Stimulated activated CD8-positive, alpha-beta memory T cell treated with anti-CD3 and anti-CD28 coated beads, Interleukin-15, amount 100 ng/mL, for 48 hours (primary cell): ENCODE results near the gene ST3GAL4.

Experiments
- DNase-seq, 2 donors: peaks; one replicate each; pipeline ENCODE4 v3.0.0-alpha.2; 2020; ENCODE audit warnings: low read depth in 2 of 2

ST3GAL4 gene

GRCh38 chr11:126424471-126425039, 69.1 kb downstream of the ST3GAL4 start:
- DNase-seq = no peak

- no peak for DNase-seq
Observed at GRCh38 chr11:126426106-126426505, 70.6 kb downstream of the ST3GAL4 start.

- DNase-seq = no peak
Observed at GRCh38 chr11:126426820-126427749, 71.6 kb downstream of the ST3GAL4 start.

GRCh38 chr11:126430581-126431335, 75.3 kb downstream of the ST3GAL4 start:
- DNase-seq = no peak

GRCh38 chr11:126431401-126432064, 76.0 kb downstream of the ST3GAL4 start:
- DNase-seq = no peak

GRCh38 chr11:126432065-126432461, 76.6 kb downstream of the ST3GAL4 start:
- DNase-seq = no peak

GRCh38 chr11:126432525-126432924, 77.0 kb downstream of the ST3GAL4 start:
- no peak for DNase-seq

- DNase-seq = no peak
Observed at GRCh38 chr11:126433244-126433846, 77.9 kb downstream of the ST3GAL4 start.

- DNase-seq = no peak
Observed at GRCh38 chr11:126433989-126434949, 78.8 kb downstream of the ST3GAL4 start.

GRCh38 chr11:126434950-126435335, 79.5 kb downstream of the ST3GAL4 start:
- DNase-seq = no peak

- DNase-seq = no peak
Observed at GRCh38 chr11:126436209-126436755, 80.8 kb downstream of the ST3GAL4 start.

- no peak for DNase-seq
Observed at GRCh38 chr11:126437731-126438130, 82.2 kb downstream of the ST3GAL4 start.

- DNase-seq = no peak
Observed at GRCh38 chr11:126438272-126438671, 82.8 kb downstream of the ST3GAL4 start.

- DNase-seq = no peak
Observed at GRCh38 chr11:126438691-126439090, 83.2 kb downstream of the ST3GAL4 start.

GRCh38 chr11:126440276-126440675, 84.8 kb downstream of the ST3GAL4 start:
- no peak for DNase-seq

GRCh38 chr11:126440792-126441514, 85.5 kb downstream of the ST3GAL4 start:
- peak; percentile 47 to 49 for DNase-seq

GRCh38 chr11:126443120-126443519, 87.6 kb downstream of the ST3GAL4 start:
- no peak for DNase-seq

GRCh38 chr11:126444072-126444471, 88.6 kb downstream of the ST3GAL4 start:
- DNase-seq = no peak

- no peak for DNase-seq
Observed at GRCh38 chr11:126446581-126446980, 91.1 kb downstream of the ST3GAL4 start.
